Measurements from ENCODE around the gene PROCR. TPM values are rescaled to one million over a fixed set of nuclear protein-coding genes. Genes with fewer than 3 reads are reported as not detected.
"Not testable (repeated sequence)": the region's sequence is repeated elsewhere in the genome, so short reads cannot be mapped to it uniquely, and the experiment has no call there.

Gene PROCR
- total RNA-seq, 4 donors from 2014 or later = 11.7 to 59.4 (median 35.9) TPM

DNA sequence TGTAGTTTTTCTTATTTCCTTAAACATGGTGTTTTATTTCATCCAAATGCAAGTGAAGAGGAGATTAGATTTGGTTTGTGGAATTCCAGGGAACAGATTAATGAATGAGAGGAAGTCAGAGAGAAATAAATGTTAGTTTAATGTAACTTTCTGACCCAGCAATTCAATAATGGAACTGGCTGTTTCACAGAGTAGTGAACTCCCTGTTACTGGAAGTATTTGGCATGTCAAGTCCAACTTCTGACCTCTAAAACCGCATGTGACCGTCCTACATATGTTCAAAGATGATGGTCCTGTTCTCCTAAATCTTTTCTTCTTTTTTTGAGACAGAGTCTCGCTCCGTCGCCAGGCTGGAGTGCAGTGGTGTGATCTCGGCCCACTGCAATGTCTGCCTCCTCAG lies 18.7 kb downstream of the PROCR start:
- no peak for TF ChIP-seq EP300 (IDR thresholded peaks at IDR 0.05)
- no peak for TF ChIP-seq POLR2A (IDR thresholded peaks at IDR 0.05)
- TF ChIP-seq POLR2AphosphoS5 (IDR thresholded peaks at IDR 0.05) = no peak
- TF ChIP-seq, protein P1, sequence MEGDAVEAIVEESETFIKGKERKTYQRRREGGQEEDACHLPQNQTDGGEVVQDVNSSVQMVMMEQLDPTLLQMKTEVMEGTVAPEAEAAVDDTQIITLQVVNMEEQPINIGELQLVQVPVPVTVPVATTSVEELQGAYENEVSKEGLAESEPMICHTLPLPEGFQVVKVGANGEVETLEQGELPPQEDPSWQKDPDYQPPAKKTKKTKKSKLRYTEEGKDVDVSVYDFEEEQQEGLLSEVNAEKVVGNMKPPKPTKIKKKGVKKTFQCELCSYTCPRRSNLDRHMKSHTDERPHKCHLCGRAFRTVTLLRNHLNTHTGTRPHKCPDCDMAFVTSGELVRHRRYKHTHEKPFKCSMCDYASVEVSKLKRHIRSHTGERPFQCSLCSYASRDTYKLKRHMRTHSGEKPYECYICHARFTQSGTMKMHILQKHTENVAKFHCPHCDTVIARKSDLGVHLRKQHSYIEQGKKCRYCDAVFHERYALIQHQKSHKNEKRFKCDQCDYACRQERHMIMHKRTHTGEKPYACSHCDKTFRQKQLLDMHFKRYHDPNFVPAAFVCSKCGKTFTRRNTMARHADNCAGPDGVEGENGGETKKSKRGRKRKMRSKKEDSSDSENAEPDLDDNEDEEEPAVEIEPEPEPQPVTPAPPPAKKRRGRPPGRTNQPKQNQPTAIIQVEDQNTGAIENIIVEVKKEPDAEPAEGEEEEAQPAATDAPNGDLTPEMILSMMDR (IDR thresholded peaks at IDR 0.05) = no peak
- no peak for ATAC-seq

GRCh38 chr20:35191419-35192117 lies 19.7 kb downstream of the PROCR start:
- 64 to 76% methylated on average over 3 to 5 of the region's 5 CpGs for WGBS, 2 donors (ENCODE audit: low coverage in 1 of 2)
- no peak for ATAC-seq
- Histone ChIP-seq H3K27ac (no peak overlapping the region), H3K4me1 (peaks cover 0 to 23% (median 3%) of the 10 kb centered on the region in 3 donors), H3K4me3 (no peak overlapping the region), H3K9me3 (peaks cover 0 to 5% (median 0%) of the 10 kb centered on the region in 3 donors), H3K27me3 (no peaks in the 10 kb centered on the region), H3K36me3 (peaks cover 0 to 5% of the 10 kb centered on the region in 2 donors)
- TF ChIP-seq POLR2A (IDR thresholded peaks at IDR 0.05) = no peak
- TF ChIP-seq EP300 (IDR thresholded peaks at IDR 0.05) = no peak
- TF ChIP-seq, protein P1 (IDR thresholded peaks at IDR 0.05) = no peak
- no peak for TF ChIP-seq POLR2AphosphoS5 (IDR thresholded peaks at IDR 0.05)

More for the DNA sequence above, 18.7 kb downstream of the PROCR start:
- Histone ChIP-seq H3K27ac (no peak overlapping the region), H3K4me3 (no peak overlapping the region), H3K9me3 (no peaks in the 10 kb centered on the region), H3K36me3 (peaks cover 0 to 5% of the 10 kb centered on the region in 2 donors), H3K4me1 (peaks cover 0 to 23% (median 3%) of the 10 kb centered on the region in 3 donors), H3K27me3 (no peaks in the 10 kb centered on the region)
- WGBS, 2 donors (ENCODE audit: low coverage in 1 of 2) = 79 to 96% methylated on average over 2 to 4 of the region's 6 CpGs

DNA sequence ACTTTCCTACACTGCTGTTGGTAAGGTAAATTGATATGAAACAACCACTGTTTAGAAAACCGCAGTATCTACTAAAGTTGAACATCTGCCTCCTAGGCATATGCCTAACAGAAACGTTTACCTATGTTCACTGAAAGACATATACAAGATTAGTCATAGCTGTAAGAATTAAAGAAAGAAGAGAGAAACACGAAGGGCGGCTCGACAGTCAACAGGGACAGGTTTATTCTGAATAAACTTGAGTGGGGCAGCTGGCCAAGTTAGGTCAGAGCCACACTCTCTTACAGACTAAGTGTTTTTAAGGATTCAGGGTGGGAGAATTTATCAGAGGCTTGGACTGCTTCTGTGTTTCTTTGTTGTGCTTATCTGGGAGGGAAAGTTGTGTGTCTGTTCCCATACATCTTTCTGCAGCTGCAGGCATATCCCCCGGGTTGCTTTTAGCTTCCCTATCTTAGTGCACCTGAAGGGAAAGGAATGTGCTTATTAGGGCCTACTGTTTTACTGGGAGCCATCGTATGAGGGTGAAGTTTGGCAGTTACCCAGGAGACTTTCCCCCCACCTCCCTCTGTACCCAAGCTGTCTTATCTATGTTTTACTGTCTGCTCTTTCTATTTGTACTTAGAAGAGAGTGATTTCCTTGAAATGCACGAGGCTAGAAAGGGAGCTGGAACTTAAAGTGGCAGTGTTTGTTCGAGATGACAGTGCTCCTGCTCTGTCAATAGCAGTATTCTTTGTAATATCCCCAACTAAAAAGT lies 20.4 kb downstream of the PROCR start:
- Histone ChIP-seq H3K4me1 (peaks cover 0 to 21% (median 3%) of the 10 kb centered on the region in 3 donors), H3K9me3 (peaks cover 0 to 12% (median 0%) of the 10 kb centered on the region in 3 donors), H3K27ac (no peak overlapping the region), H3K36me3 (peaks cover 0 to 5% of the 10 kb centered on the region in 2 donors), H3K4me3 (no peak overlapping the region), H3K27me3 (no peaks in the 10 kb centered on the region)
- WGBS, 2 donors (ENCODE audit: low coverage in 1 of 2) = 27 to 32% methylated on average over 5 to 9 of the region's 9 CpGs
- TF ChIP-seq POLR2A (IDR thresholded peaks at IDR 0.05) = no peak
- ATAC-seq = no peak

DNA sequence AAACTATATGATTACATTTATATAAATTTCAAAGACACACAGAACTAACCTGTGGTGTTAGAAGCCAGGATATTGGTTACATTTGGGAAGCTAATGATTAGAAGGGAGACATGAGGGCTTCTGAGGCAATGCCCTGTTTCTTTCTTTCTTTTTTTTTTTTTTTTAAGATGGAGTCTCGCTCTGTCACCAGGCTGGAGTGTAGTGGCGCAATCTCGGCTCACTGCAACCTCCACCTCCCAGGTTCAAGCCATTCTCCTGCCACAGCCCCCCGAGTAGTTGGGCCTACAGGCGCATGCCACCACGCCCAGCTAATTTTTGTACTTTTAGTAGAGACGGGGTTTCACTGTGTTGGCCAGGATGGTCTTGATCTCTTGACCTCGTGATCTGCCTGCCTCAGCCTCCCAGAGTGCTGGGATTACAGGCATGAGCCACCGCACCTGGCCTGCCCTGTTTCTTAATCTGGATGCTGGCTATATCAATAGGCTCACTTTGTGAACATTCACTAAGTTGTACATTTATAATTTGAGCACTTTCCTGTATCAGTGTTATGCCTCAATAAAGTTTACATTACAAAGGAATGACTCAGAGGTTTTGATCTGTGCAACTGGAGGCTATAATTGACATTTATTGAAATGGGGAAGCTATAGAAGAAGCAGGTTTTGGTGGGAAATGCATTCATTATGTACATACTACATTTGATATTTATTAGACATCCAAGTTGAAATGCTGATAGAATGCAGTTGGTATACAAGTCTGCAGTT lies 21.3 kb downstream of the PROCR start:
- ATAC-seq, H3K4me3 ChIP-seq, H3K36me3 ChIP-seq, H3K27ac ChIP-seq, H3K27me3 ChIP-seq: not testable (repeated sequence)
- Histone ChIP-seq H3K9me3 (peaks cover 0 to 13% (median 0%) of the 10 kb centered on the region in 3 donors), H3K4me1 (peaks cover 0 to 12% (median 0%) of the 10 kb centered on the region in 3 donors)
- WGBS, 2 donors (ENCODE audit: low coverage in 1 of 2) = 86 to 94% methylated on average over 1 to 8 of the region's 9 CpGs

DNA sequence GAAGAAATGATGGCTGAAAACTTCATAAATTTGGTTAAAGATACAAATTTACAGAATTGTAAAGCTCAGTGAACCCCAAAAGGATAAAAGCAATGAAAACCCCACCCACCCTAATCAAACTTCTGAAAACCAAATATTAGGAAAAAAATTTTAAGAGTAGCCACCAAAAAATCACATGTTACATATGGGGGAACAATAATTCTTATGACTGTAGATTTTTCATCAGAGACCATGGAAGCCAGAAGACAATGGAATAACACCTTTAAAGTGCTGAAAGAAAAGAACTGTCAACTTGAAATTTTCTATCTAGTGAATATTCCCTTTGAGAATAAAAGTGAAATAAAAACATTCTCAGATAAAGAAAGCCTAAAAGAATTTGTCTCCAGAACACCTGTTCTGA lies 24.4 kb downstream of the PROCR start:
- TF ChIP-seq EP300 (IDR thresholded peaks at IDR 0.05) (no peak), POLR2A (IDR thresholded peaks at IDR 0.05) (no peak), POLR2AphosphoS5 (IDR thresholded peaks at IDR 0.05) (no peak)
- TF ChIP-seq, protein P1 (IDR thresholded peaks at IDR 0.05) = no peak
- Histone ChIP-seq H3K36me3 (peaks cover 0 to 2% of the 10 kb centered on the region in 2 donors), H3K27me3 (no peaks in the 10 kb centered on the region), H3K9me3 (peaks cover 0 to 24% (median 0%) of the 10 kb centered on the region in 3 donors), H3K27ac (no peak overlapping the region), H3K4me3 (no peak overlapping the region), H3K4me1 (peaks cover 0 to 9% (median 0%) of the 10 kb centered on the region in 3 donors)
- ATAC-seq = no peak
